ENCODE results near the gene PNLDC1.
"Not testable (repeated sequence)": the region's sequence is repeated elsewhere in the genome, so short reads cannot be mapped to it uniquely, and the experiment has no call there.

PNLDC1 gene

GRCh38 chr6:159778542-159779103, 21.5 kb upstream of the PNLDC1 start:
- in situ Hi-C loops (cut with MboI; ENCODE audit: low sequenced_read_pairs): no loop called here

GRCh38 chr6:159788276-159788675, 11.8 kb upstream of the PNLDC1 start:
- in situ Hi-C loops (cut with MboI; ENCODE audit: low sequenced_read_pairs): no loop called here

GRCh38 chr6:159788753-159789376, 11.2 kb upstream of the PNLDC1 start:
- in situ Hi-C loops (cut with MboI; ENCODE audit: low sequenced_read_pairs): no loop called here

- in situ Hi-C loops (cut with MboI; ENCODE audit: low sequenced_read_pairs): no loop called here
These were observed 10.5 kb upstream of the PNLDC1 start, which contains the start of gene TCP1 for GRCh38 chr6:159789377-159790148. TSS of gene TCP1 (minus strand) at chr6:159789602. CDS start at chr6:159789468, 134 bp downstream.

GRCh38 chr6:159790149-159790955, 9.7 kb upstream of the PNLDC1 start, which contains the start of gene MRPL18:
TSS of gene MRPL18 (plus strand) at chr6:159790467. CDS start at chr6:159790588, 121 bp downstream.
- in situ Hi-C loops (cut with MboI; ENCODE audit: low sequenced_read_pairs): no loop called here

- in situ Hi-C loops (cut with MboI; ENCODE audit: low sequenced_read_pairs): no loop called here
These were observed 9.0 kb upstream of the PNLDC1 start for GRCh38 chr6:159790956-159791598.

- in situ Hi-C loops (cut with MboI; ENCODE audit: low sequenced_read_pairs): not testable (repeated sequence)
These were observed 5.1 kb upstream of the PNLDC1 start for GRCh38 chr6:159794976-159795375.

- in situ Hi-C loops (cut with MboI; ENCODE audit: low sequenced_read_pairs): no loop called here
These were observed 2.5 kb upstream of the PNLDC1 start for GRCh38 chr6:159797554-159797953.

GRCh38 chr6:159801935-159802334, 1.9 kb downstream of the PNLDC1 start:
- in situ Hi-C loops (cut with MboI; ENCODE audit: low sequenced_read_pairs): no loop called here

GRCh38 chr6:159804504-159804903, 4.4 kb downstream of the PNLDC1 start:
- in situ Hi-C loops (cut with MboI; ENCODE audit: low sequenced_read_pairs): no loop called here

- in situ Hi-C loops (cut with MboI; ENCODE audit: low sequenced_read_pairs): no loop called here
These were observed 5.5 kb downstream of the PNLDC1 start for GRCh38 chr6:159805440-159806020.

- in situ Hi-C loops (cut with MboI; ENCODE audit: low sequenced_read_pairs): no loop called here
These were observed 6.0 kb downstream of the PNLDC1 start for GRCh38 chr6:159806021-159806458.

GRCh38 chr6:159807150-159807858, 7.2 kb downstream of the PNLDC1 start:
- in situ Hi-C loops (cut with MboI; ENCODE audit: low sequenced_read_pairs): no loop called here

GRCh38 chr6:159808647-159809046, 8.6 kb downstream of the PNLDC1 start:
- in situ Hi-C loops (cut with MboI; ENCODE audit: low sequenced_read_pairs): no loop called here

GRCh38 chr6:159809149-159809548, 9.1 kb downstream of the PNLDC1 start:
- in situ Hi-C loops (cut with MboI; ENCODE audit: low sequenced_read_pairs): no loop called here

GRCh38 chr6:159813781-159814180, 13.7 kb downstream of the PNLDC1 start:
- in situ Hi-C loops (cut with MboI; ENCODE audit: low sequenced_read_pairs): no loop called here

GRCh38 chr6:159815410-159815809, 15.3 kb downstream of the PNLDC1 start:
- in situ Hi-C loops (cut with MboI; ENCODE audit: low sequenced_read_pairs): no loop called here

- in situ Hi-C loops (cut with MboI; ENCODE audit: low sequenced_read_pairs): not testable (repeated sequence)
These were observed 16.7 kb downstream of the PNLDC1 start for GRCh38 chr6:159816775-159817174.

- in situ Hi-C loops (cut with MboI; ENCODE audit: low sequenced_read_pairs): no loop called here
These were observed 18.1 kb downstream of the PNLDC1 start for GRCh38 chr6:159817951-159818739.

All from HL-60/S4 (cell line).